Measurements from ENCODE around the gene KCNT1.

DNA sequence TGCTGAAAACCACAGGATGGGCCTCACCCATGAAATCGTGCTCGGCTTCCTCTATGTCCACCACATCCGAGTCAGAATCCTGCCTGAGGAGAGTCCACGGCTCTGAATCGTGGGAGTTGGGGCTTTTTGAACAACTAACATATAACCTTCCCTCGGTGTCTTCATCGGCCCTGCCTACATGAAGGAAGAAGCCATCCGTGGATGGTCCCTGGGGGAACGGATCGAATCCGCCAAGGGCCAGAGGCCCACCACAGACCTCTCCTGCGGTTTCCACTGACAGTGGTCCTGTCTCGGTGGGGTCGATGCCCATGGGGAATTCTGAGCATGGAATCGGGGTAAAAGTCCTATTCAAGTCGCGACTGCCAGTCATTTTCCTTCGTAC lies 120.4 kb downstream of the KCNT1 start:
- TF ChIP-seq, protein P1, sequence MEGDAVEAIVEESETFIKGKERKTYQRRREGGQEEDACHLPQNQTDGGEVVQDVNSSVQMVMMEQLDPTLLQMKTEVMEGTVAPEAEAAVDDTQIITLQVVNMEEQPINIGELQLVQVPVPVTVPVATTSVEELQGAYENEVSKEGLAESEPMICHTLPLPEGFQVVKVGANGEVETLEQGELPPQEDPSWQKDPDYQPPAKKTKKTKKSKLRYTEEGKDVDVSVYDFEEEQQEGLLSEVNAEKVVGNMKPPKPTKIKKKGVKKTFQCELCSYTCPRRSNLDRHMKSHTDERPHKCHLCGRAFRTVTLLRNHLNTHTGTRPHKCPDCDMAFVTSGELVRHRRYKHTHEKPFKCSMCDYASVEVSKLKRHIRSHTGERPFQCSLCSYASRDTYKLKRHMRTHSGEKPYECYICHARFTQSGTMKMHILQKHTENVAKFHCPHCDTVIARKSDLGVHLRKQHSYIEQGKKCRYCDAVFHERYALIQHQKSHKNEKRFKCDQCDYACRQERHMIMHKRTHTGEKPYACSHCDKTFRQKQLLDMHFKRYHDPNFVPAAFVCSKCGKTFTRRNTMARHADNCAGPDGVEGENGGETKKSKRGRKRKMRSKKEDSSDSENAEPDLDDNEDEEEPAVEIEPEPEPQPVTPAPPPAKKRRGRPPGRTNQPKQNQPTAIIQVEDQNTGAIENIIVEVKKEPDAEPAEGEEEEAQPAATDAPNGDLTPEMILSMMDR (IDR thresholded peaks at IDR 0.05) = no peak
- no peak for TF ChIP-seq POLR2A (IDR thresholded peaks at IDR 0.05)

Measured in esophagus squamous epithelium (tissue), 4 donors.